HepG2 (cell line): Measurements from ENCODE around the gene HOXD9. TPM values are rescaled to one million over a fixed set of nuclear protein-coding genes. Genes with fewer than 3 reads are reported as not detected.

ENCODE experiments used
- FOSL2 ChIP-seq: sonication (generic); formaldehyde crosslinking; IDR thresholded peaks from 2 replicates; pipeline ENCODE4 v1.4.0; 2020; ENCODE audit warnings: missing genetic modification reagents
- HDAC2 ChIP-seq: sonication (generic); formaldehyde crosslinking; IDR thresholded peaks from 2 replicates; pipeline ENCODE4 v1.4.0; 2020; ENCODE audit warnings: missing genetic modification reagents
- KDM3A ChIP-seq: IDR thresholded peaks from 2 replicates; pipeline ENCODE4 v1.6.1; 2018; ENCODE audit warnings: low read depth, missing compliant biosample characterization
- MIER3 ChIP-seq: IDR thresholded peaks from 2 replicates; pipeline ENCODE4 v1.6.1; 2016; ENCODE audit warnings: missing compliant biosample characterization, borderline replicate concordance
- NBN ChIP-seq: fragments of 450-650 bp; conservative IDR thresholded peaks from 2 replicates; pipeline ENCODE4 v1.6.1; 2017
- ZBTB38 ChIP-seq: sonication (generic); formaldehyde crosslinking; IDR thresholded peaks from 2 replicates; pipeline ENCODE4 v1.5.1; 2020; ENCODE audit warnings: mild to moderate bottlenecking, missing genetic modification reagents
- ZBTB8A ChIP-seq: sonication (generic); formaldehyde crosslinking; IDR thresholded peaks from 2 replicates; pipeline ENCODE4 v1.4.0; 2020; ENCODE audit warnings: mild to moderate bottlenecking, low read depth, missing genetic modification reagents, borderline replicate concordance
- ZFP36L2 ChIP-seq: sonication (generic); formaldehyde crosslinking; IDR thresholded peaks from 2 replicates; pipeline ENCODE4 v1.4.0; 2020; ENCODE audit warnings: missing genetic modification reagents
- ZNF136 ChIP-seq: sonication (generic); formaldehyde crosslinking; IDR thresholded peaks from 2 replicates; pipeline ENCODE4 v1.8.1; 2022; ENCODE audit warnings: low read depth, mild to moderate bottlenecking, moderate library complexity, missing genetic modification reagents
- ZNF772 ChIP-seq: sonication (generic); formaldehyde crosslinking; IDR thresholded peaks from 2 replicates; pipeline ENCODE4 v1.5.0; 2020; ENCODE audit warnings: mild to moderate bottlenecking, missing genetic modification reagents
- polyA plus RNA-seq, 8 experiments: library from polyadenylated mRNA; depleted of rRNA in 3 of 8; stranded (reverse) in 7 of 8; unstranded in 1 of 8; fragments of >200 nt; fragmentation: Illumina TruSeq in 4 of 8; extraction: Trizol in 4 of 8; gene quantifications; 2 replicates each; pipeline versions ENCODE4 v1.2.1 to v1.2.3, GENCODE V29; 2011 to 2016; ENCODE audit warnings: low read depth in 4 of 8, missing spikeins in 1 of 8, mixed read lengths in 1 of 8; ENCODE audit not compliant: insufficient read depth in 1 of 8
- total RNA-seq, 5 experiments: library from RNA; depleted of rRNA; stranded (reverse); fragments of >200 nt; fragmentation: Illumina TruSeq; extraction: Trizol; gene quantifications; 2 replicates each; pipeline ENCODE4 v1.2.3, GENCODE V29; 2016; ENCODE audit warnings: low read depth in 1 of 5
- TF ChIP-seq, protein P1 (sequence below): sonication (generic); formaldehyde crosslinking; IDR thresholded peaks from 2 replicates; pipeline ENCODE4 v1.4.0; 2020; ENCODE audit warnings: missing genetic modification reagents
- TF ChIP-seq, protein P2 (sequence below): fragments of 450-650 bp; IDR thresholded peaks from 2 replicates; pipeline ENCODE4 v1.6.1; 2017; ENCODE audit warnings: mild to moderate bottlenecking
- TF ChIP-seq, protein P3 (sequence below): sonication (generic); formaldehyde crosslinking; IDR thresholded peaks from 2 replicates; pipeline ENCODE4 v1.9.0; 2022; ENCODE audit warnings: missing genetic modification reagents, mild to moderate bottlenecking, borderline replicate concordance
- TF ChIP-seq, protein P4 (sequence below): sonication (generic); formaldehyde crosslinking; IDR thresholded peaks from 2 replicates; pipeline ENCODE4 v1.4.0; 2020; ENCODE audit warnings: mild to moderate bottlenecking, missing genetic modification reagents
- TF ChIP-seq, protein P5 (sequence below): sonication (generic); formaldehyde crosslinking; IDR thresholded peaks from 2 replicates; pipeline ENCODE4 v1.5.0; 2020; ENCODE audit warnings: mild to moderate bottlenecking, missing genetic modification reagents
- TF ChIP-seq, protein P6 (sequence below): IDR thresholded peaks from 2 replicates; pipeline ENCODE4 v1.6.1; 2016; ENCODE audit warnings: mild to moderate bottlenecking, missing biosample characterization, missing genetic modification reagents

The HOXD9 gene
- total and polyA plus RNA-seq, 2 of the 13 experiments (the other 11 are each of a cell fraction or from before 2014, with no cell fraction given), result not detected

DNA sequence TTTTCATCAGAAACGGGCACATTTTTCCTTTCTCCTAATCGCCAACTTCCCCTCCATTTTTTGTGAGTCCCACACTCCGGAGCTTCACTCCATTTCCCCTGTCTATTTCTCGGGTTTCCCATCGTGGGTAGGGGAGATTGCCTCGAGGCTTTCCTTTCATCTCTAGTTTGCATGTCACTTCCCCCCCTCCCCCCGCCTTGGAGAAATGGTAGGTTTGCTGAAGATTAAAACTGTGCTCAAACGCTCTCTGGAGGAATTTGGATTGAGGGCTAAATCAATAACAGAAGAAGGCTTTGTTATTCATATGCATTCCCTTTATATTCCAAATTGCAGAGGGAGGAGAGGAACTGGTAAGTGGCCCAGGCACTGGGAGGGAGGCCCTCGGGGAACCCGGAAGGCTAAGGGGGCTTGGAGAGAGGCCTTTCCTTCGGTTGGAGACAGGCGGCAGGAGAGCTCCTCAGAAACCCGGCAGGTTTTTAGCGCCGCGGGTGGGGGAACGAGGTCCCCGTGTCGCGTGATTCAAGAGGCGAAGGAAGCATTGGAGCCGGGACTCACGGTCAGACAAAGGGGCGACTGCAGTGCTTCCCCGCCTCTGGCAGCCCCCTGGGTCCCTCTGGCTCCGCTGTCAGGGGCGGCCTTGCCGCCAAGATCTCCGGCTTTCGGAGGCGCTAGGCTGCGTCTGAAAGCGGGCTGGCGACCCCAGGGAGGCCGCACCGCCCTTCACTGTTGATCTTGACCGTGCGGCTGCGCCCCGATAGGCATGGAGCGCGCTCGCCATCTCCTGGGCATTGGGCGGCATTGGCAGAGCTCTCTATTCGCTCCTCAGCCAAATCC is 25.3 kb upstream of the HOXD9 start (continued):
- TF ChIP-seq, protein P1, sequence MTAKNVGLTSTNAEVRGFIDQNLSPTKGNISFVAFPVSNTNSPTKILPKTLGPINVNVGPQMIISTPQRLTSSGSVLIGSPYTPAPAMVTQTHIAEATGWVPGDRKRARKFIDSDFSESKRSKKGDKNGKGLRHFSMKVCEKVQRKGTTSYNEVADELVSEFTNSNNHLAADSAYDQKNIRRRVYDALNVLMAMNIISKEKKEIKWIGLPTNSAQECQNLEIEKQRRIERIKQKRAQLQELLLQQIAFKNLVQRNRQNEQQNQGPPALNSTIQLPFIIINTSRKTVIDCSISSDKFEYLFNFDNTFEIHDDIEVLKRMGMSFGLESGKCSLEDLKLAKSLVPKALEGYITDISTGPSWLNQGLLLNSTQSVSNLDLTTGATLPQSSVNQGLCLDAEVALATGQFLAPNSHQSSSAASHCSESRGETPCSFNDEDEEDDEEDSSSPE (CRISPR knock-in tag), result 0 out of 2 replicates have a peak, but pooled peaks have one; percentile 38
- peak; percentile 86 for TF ChIP-seq ZNF772 (CRISPR knock-in tag)
- TF ChIP-seq ZBTB8A (CRISPR knock-in tag), result no peak
- peak; percentile 89; the same call in 1 of the 2 replicates for TF ChIP-seq KDM3A (CRISPR knock-in tag)
- no peak for TF ChIP-seq NBN
- TF ChIP-seq, protein P2, sequence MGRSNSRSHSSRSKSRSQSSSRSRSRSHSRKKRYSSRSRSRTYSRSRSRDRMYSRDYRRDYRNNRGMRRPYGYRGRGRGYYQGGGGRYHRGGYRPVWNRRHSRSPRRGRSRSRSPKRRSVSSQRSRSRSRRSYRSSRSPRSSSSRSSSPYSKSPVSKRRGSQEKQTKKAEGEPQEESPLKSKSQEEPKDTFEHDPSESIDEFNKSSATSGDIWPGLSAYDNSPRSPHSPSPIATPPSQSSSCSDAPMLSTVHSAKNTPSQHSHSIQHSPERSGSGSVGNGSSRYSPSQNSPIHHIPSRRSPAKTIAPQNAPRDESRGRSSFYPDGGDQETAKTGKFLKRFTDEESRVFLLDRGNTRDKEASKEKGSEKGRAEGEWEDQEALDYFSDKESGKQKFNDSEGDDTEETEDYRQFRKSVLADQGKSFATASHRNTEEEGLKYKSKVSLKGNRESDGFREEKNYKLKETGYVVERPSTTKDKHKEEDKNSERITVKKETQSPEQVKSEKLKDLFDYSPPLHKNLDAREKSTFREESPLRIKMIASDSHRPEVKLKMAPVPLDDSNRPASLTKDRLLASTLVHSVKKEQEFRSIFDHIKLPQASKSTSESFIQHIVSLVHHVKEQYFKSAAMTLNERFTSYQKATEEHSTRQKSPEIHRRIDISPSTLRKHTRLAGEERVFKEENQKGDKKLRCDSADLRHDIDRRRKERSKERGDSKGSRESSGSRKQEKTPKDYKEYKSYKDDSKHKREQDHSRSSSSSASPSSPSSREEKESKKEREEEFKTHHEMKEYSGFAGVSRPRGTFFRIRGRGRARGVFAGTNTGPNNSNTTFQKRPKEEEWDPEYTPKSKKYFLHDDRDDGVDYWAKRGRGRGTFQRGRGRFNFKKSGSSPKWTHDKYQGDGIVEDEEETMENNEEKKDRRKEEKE, result no peak
- TF ChIP-seq ZNF136 (CRISPR knock-in tag), result 0 out of 2 replicates have a peak, but pooled peaks have one; percentile 67
- TF ChIP-seq, protein P3, sequence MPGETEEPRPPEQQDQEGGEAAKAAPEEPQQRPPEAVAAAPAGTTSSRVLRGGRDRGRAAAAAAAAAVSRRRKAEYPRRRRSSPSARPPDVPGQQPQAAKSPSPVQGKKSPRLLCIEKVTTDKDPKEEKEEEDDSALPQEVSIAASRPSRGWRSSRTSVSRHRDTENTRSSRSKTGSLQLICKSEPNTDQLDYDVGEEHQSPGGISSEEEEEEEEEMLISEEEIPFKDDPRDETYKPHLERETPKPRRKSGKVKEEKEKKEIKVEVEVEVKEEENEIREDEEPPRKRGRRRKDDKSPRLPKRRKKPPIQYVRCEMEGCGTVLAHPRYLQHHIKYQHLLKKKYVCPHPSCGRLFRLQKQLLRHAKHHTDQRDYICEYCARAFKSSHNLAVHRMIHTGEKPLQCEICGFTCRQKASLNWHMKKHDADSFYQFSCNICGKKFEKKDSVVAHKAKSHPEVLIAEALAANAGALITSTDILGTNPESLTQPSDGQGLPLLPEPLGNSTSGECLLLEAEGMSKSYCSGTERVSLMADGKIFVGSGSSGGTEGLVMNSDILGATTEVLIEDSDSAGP, result peak; percentile 74
- TF ChIP-seq ZFP36L2 (CRISPR knock-in tag), result no peak
- no peak for TF ChIP-seq ZBTB38
- TF ChIP-seq, protein P4, sequence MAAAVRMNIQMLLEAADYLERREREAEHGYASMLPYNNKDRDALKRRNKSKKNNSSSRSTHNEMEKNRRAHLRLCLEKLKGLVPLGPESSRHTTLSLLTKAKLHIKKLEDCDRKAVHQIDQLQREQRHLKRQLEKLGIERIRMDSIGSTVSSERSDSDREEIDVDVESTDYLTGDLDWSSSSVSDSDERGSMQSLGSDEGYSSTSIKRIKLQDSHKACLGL, result 0 out of 2 replicates have a peak, but pooled peaks have one; percentile 40
- peak; percentile 24; the same call in 1 of the 2 replicates for TF ChIP-seq MIER3 (CRISPR knock-in tag)
- no peak for TF ChIP-seq HDAC2
- peak; percentile 41; the same call in 1 of the 2 replicates for TF ChIP-seq FOSL2 (CRISPR knock-in tag)
- TF ChIP-seq, protein P5, sequence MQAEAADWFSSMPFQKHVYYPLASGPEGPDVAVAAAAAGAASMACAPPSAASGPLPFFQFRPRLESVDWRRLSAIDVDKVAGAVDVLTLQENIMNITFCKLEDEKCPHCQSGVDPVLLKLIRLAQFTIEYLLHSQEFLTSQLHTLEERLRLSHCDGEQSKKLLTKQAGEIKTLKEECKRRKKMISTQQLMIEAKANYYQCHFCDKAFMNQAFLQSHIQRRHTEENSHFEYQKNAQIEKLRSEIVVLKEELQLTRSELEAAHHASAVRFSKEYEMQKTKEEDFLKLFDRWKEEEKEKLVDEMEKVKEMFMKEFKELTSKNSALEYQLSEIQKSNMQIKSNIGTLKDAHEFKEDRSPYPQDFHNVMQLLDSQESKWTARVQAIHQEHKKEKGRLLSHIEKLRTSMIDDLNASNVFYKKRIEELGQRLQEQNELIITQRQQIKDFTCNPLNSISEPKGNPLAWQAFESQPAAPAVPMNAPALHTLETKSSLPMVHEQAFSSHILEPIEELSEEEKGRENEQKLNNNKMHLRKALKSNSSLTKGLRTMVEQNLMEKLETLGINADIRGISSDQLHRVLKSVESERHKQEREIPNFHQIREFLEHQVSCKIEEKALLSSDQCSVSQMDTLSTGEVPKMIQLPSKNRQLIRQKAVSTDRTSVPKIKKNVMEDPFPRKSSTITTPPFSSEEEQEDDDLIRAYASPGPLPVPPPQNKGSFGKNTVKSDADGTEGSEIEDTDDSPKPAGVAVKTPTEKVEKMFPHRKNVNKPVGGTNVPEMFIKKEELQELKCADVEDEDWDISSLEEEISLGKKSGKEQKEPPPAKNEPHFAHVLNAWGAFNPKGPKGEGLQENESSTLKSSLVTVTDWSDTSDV, result no peak
- TF ChIP-seq, protein P6, sequence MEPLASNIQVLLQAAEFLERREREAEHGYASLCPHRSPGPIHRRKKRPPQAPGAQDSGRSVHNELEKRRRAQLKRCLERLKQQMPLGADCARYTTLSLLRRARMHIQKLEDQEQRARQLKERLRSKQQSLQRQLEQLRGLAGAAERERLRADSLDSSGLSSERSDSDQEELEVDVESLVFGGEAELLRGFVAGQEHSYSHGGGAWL (CRISPR knock-in tag), result peak; percentile 91; the same call in 1 of the 2 replicates
